ENCODE results near the gene TBC1D10A. TPM values are rescaled to one million over a fixed set of nuclear protein-coding genes. Genes with fewer than 3 reads are reported as not detected.
A peak's percentile ranks its signal among the peaks of the same experiment; 100 is the strongest.

TBC1D10A gene
- total RNA-seq, 2 experiments from 2014 or later, result 38.9 to 41.8 TPM

DNA sequence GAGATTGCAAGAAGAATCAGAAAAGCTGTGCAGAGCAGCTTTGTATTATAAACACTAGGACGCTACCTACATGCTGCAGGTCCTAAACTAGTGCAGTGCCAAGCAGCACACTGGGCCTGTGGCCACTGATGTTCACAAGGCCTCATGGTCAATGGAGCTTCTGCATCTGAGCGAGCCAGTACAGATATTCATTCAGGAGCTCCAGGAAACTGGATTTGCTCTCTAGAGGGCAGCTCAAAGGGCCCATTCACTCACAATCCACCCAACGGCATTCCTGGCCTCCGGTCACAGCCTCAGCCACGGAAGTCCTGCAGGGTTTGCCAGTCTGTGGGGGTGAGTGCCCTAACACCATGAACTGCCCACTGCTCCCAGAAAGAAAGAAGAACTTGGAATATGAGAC lies 5.8 kb upstream of the TBC1D10A start:
- ATAC-seq (ENCODE audit: poor library complexity) (no peak), DNase-seq (no peak)
- peaks cover 10% of the 10 kb centered on the region for H3K4me1 Mint-ChIP-seq (ENCODE audit: low read depth)
- ChIA-PET CTCF (interaction anchor here (1.2 to 1.6 kb wide), 3 partner anchors 31 to 58 kb away, joined by 3 to 6 read pairs (median 4); no protein-coding TSS in a partner anchor), POLR2A (interaction anchor here (1.3 to 3.6 kb wide), 3 partner anchors 24 to 44 kb away, joined by 7 to 10 read pairs (median 7); partner anchors contain the start of genes CASTOR1, CCDC157 and SF3A1)
- no peak overlapping the region for H3K4me3 Mint-ChIP-seq
- H3K9me3 Mint-ChIP-seq, result no peaks in the 10 kb centered on the region
- H3K27me3 Mint-ChIP-seq, result no peaks in the 10 kb centered on the region
- intact Hi-C loops (cut with DNase I, micrococcal nuclease), result no loop called here
- Histone ChIP-seq H3K4me3 (ENCODE audit: low read length) (no peak overlapping the region), H3K36me3 (ENCODE audit: insufficient read depth, low read length) (peaks cover 64% of the 10 kb centered on the region), H3K27ac (ENCODE audit: low read depth in 1 of 2, low read length in 2 of 2) (no peak overlapping the region), H3K4me1 (ENCODE audit: insufficient read depth, low read length) (peaks cover 3% of the 10 kb centered on the region), H3K9me3 (ENCODE audit: control insufficient read depth in 1 of 2, insufficient read depth in 1 of 2, low read length in 2 of 2) (no peaks in the 10 kb centered on the region), H3K27me3 (ENCODE audit: control insufficient read depth in 1 of 2, insufficient read depth in 2 of 2, low read length in 2 of 2) (no peaks in the 10 kb centered on the region)
- peaks cover 75% of the 10 kb centered on the region for H3K36me3 Mint-ChIP-seq (ENCODE audit: low read depth)
- no peak overlapping the region for H3K27ac Mint-ChIP-seq
- TF ChIP-seq, protein P1, sequence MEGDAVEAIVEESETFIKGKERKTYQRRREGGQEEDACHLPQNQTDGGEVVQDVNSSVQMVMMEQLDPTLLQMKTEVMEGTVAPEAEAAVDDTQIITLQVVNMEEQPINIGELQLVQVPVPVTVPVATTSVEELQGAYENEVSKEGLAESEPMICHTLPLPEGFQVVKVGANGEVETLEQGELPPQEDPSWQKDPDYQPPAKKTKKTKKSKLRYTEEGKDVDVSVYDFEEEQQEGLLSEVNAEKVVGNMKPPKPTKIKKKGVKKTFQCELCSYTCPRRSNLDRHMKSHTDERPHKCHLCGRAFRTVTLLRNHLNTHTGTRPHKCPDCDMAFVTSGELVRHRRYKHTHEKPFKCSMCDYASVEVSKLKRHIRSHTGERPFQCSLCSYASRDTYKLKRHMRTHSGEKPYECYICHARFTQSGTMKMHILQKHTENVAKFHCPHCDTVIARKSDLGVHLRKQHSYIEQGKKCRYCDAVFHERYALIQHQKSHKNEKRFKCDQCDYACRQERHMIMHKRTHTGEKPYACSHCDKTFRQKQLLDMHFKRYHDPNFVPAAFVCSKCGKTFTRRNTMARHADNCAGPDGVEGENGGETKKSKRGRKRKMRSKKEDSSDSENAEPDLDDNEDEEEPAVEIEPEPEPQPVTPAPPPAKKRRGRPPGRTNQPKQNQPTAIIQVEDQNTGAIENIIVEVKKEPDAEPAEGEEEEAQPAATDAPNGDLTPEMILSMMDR (IDR thresholded peaks at IDR 0.05), result no peak

DNA sequence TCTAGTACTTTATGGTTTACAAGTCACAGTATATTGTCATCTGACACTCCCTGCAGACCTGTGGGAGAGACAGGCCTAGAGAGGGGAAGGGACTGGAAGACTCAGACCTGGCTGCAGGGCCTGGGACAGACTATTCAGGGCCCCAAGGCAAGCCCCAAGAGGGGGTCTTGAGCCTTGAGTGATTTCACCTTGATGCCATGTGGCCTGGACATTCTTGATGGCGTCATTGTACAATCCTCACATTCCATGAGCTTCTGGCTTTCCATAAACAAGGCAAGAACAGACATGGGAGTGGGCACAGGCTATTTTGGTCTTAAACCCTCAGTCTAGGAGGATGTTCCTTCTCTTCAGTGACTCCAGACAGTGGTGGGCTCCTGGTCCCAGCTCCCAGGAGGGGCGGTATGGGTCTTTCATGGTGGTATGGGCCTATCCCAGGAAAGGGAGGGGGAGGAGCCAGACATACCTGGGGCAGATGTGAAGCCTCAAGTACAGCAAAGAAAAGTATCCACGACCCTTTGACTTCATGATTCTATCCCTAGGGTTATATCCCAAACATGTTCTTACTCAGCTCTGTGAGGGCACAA lies 1.8 kb upstream of the TBC1D10A start:
- peaks cover 36% of the 10 kb centered on the region for H3K4me1 ChIP-seq (ENCODE audit: insufficient read depth, low read length)
- H3K27ac ChIP-seq (ENCODE audit: low read depth in 1 of 2, low read length in 2 of 2), result no peak overlapping the region
- POLR2A ChIA-PET, result interaction anchor here (0.6 to 11.4 kb wide), 4 partner anchors 9 to 95 kb away, joined by 3 to 290 read pairs (median 69); partner anchors contain the start of gene CASTOR1
- H3K9me3 ChIP-seq (ENCODE audit: control insufficient read depth in 1 of 2, insufficient read depth in 1 of 2, low read length in 2 of 2), result no peaks in the 10 kb centered on the region
- H3K27ac Mint-ChIP-seq, result peak overlapping the region; percentile 97
- no peaks in the 10 kb centered on the region for H3K27me3 Mint-ChIP-seq
- H3K9me3 Mint-ChIP-seq, result no peaks in the 10 kb centered on the region
- H3K4me3 ChIP-seq (ENCODE audit: low read length), result no peak overlapping the region
- CTCF ChIA-PET, result interaction anchor here (3.9 kb wide), 1 partner anchor 40 kb away, joined by 43 read pairs; the partner anchor contains the start of gene CASTOR1
- peaks cover 69% of the 10 kb centered on the region for H3K36me3 Mint-ChIP-seq (ENCODE audit: low read depth)
- peaks cover 26% of the 10 kb centered on the region for H3K36me3 ChIP-seq (ENCODE audit: insufficient read depth, low read length)
- no peaks in the 10 kb centered on the region for H3K27me3 ChIP-seq (ENCODE audit: control insufficient read depth in 1 of 2, insufficient read depth in 2 of 2, low read length in 2 of 2)
- no peak for DNase-seq
- peak overlapping the region; percentile 66 for H3K4me3 Mint-ChIP-seq
- H3K4me1 Mint-ChIP-seq (ENCODE audit: low read depth), result peaks cover 38% of the 10 kb centered on the region
- intact Hi-C loops (cut with DNase I, micrococcal nuclease), result loop anchor here in 1 of 2 experiments (2.0 kb wide), 2 partner anchors 28 to 58 kb away; partner anchors contain the start of genes CCDC157, RNF215 and SF3A1
- no peak for ATAC-seq (ENCODE audit: poor library complexity)
- TF ChIP-seq, protein P1 (IDR thresholded peaks at IDR 0.05), result no peak

DNA sequence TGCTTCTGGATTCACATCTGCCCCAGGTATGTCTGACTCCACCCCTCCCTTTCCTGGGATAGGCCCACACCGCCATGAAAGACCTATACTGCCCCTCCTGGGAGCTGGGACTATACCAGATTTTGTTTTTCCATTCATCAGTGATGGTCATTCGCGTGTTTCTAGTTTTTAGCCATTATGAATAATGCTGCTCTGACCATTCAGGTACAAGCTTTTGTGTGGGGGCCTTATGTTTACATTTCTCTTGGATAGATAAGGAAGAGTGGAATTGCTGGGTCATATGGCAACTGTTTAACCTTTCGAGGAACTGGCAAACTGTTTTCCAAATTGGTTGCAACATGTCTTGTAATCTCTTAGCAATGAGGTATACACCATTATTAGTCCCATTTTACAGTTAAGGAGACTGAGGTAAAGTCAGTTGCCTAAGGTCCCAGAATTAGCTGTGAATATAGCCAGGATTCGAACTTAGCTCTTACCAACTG lies 1.2 kb upstream of the TBC1D10A start:
- Histone ChIP-seq H3K27ac (ENCODE audit: low read depth in 1 of 2, low read length in 2 of 2) (peak overlapping the region in 1 of 2 donors; percentile 74), H3K4me3 (ENCODE audit: low read length) (no peak overlapping the region), H3K4me1 (ENCODE audit: insufficient read depth, low read length) (peaks cover 43% of the 10 kb centered on the region), H3K27me3 (ENCODE audit: control insufficient read depth in 1 of 2, insufficient read depth in 2 of 2, low read length in 2 of 2) (no peaks in the 10 kb centered on the region), H3K9me3 (ENCODE audit: control insufficient read depth in 1 of 2, insufficient read depth in 1 of 2, low read length in 2 of 2) (no peaks in the 10 kb centered on the region), H3K36me3 (ENCODE audit: insufficient read depth, low read length) (peaks cover 24% of the 10 kb centered on the region)
- Mint-ChIP-seq H3K36me3 (ENCODE audit: low read depth) (peaks cover 69% of the 10 kb centered on the region), H3K4me3 (peak overlapping the region; percentile 90), H3K9me3 (no peaks in the 10 kb centered on the region), H3K27me3 (no peaks in the 10 kb centered on the region), H3K27ac (peak overlapping the region; percentile 97), H3K4me1 (ENCODE audit: low read depth) (peaks cover 45% of the 10 kb centered on the region)
- intact Hi-C loops (cut with DNase I, micrococcal nuclease), result loop anchor here (1.0 to 2.0 kb wide), 3 partner anchors 29 to 59 kb away; partner anchors contain the start of genes CCDC157 (in 2 of the 2), SF3A1 (in 2 of the 2) and RNF215 (in 1 of the 2)
- TF ChIP-seq, protein P1 (IDR thresholded peaks at IDR 0.05), result no peak
- DNase-seq (no peak), ATAC-seq (ENCODE audit: poor library complexity) (no peak)
- ChIA-PET CTCF (interaction anchor here (3.9 kb wide), 1 partner anchor 39 kb away, joined by 43 read pairs; the partner anchor contains the start of gene CASTOR1), POLR2A (interaction anchor here (0.6 to 11.4 kb wide), 8 partner anchors 9 to 96 kb away, joined by 3 to 290 read pairs (median 28); partner anchors contain the start of genes CASTOR1, CCDC157 and SF3A1)

Measured in CD4-positive, alpha-beta T cell (primary cell).